ENCODE measurements around the gene CDK2AP2.

DNA sequence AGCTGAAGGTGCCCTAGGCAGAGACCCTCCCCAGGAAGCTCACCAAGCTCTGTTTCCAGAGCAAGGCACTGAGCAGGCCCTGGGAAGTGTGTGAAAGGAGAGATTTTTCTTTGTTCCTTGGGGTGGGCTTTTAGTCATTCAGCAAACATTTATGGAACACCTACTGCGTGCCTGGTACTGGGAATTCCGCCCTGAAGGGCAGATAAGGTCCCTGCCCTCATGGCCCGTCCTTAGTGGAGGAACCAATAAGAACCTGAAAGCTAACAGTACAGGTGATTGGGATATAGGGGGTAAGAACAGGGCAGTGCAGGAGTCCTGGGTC lies 42.8 kb downstream of the CDK2AP2 start:
- TF ChIP-seq EZH2phosphoT487 (IDR thresholded peaks at IDR 0.05; ENCODE audit: insufficient read depth, low read depth) (no peak), EZH2 (IDR thresholded peaks at IDR 0.05; ENCODE audit: insufficient read depth, poor library complexity, severe bottlenecking) (no peak)

All from GM23248 (cell line).